Activated naive CD8-positive, alpha-beta T cell treated with anti-CD3 and anti-CD28 coated beads, Interleukin-2, amount 50 U/mL, for 16 hours (primary cell): ENCODE results near the gene ANO7.
"Not testable (repeated sequence)": the region's sequence is repeated elsewhere in the genome, so short reads cannot be mapped to it uniquely, and the experiment has no call there.

Experiments used
- DNase-seq: peaks from one replicate; pipeline ENCODE4 v3.0.0-alpha.2; 2020; ENCODE audit warnings: low read depth, low spot score

ANO7 gene

DNA sequence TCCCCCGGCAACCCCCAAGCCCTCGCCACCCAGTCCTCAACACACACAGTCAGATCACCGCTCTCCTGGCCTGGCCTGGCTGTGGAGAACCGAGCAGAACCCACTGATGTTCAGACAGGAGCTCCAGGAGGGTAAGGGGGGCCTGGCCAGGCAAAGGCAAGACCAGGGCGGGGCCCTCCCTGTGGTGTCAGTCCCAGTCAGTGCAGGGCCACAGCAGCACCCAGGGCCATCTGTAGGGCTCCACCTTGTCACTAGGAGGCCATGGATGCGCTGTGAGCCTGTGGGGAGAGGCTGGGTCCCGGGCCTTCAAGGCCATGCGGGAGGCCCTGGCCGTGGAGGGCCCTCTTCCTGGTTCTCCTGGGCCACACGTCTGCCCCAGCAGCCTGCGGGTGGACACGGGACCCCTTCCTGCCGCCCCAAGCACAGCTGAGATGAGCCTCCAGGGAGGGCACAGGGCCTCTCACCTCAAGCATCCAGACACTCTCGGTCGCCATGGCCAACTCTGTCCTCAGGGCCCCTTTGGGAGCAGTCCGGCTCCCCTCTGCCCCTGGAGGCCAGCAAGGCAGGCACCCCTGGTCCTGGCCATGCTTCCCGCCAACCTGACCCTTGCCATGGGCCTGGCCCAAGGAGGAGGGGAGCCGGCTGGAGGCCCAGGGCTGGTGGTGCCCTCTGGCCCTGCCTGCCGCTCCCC, 2.0 kb downstream of the ANO7 start:
- no peak for DNase-seq

DNA sequence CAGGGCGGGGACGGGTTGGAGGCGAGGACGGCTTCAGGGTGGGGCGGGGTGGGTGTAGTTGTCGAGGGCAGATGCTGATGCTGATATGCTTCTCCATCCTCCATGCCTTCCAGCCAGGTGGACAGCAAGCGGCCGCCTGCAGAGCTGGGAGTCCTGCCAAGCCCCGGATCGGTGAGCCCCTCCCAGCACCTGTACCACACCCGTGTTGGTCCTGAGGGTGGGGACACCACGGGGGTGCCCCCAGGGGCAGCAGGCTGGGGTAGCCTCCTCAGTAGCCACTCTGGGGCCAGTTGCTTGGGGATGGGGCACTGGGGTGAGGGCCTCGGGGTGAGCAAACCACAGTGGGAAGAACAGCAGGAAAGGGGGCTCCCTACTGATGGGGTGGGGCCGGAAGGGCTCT, 2.6 kb downstream of the ANO7 start:
- DNase-seq = no peak

DNA sequence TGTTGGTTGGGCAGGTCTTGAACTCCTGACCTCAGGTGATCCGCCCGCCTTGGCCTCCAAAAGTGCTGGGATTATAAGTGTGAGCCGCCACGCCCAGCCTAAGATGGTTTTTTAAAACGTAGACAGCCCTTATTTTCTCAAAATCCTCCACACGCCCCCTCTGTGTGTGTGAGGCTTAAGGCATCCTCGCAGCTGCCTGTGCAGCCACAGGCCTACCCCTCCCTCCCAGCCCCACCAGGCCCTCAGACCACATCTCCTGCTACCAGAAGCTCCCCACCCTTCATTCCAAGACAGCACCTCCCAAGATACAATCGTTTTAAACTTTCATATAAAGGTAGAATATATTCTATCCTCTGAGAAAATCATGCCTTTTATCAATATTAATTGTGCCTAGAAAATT, 4.8 kb downstream of the ANO7 start:
- no peak for DNase-seq

DNA sequence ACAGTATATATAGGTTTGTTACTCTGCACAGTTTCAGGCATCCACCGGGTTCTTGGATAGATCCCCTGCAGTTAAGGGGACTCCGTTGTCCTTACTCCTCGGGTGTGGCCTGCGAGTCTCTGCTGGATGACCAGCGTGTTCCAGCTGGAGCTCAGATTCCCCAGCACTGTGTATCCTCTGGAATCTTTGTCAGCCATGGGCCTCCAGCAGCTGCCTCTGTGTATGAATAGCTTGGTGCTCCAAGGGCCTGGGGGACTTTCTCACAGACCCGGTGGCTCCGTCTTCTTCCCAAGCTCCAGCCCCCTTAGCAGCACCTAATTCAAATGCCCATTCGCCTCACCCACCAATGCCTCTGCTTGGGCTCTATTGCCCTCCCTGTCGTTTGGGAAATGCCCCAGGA, 6.3 kb downstream of the ANO7 start:
- no peak for DNase-seq

DNA sequence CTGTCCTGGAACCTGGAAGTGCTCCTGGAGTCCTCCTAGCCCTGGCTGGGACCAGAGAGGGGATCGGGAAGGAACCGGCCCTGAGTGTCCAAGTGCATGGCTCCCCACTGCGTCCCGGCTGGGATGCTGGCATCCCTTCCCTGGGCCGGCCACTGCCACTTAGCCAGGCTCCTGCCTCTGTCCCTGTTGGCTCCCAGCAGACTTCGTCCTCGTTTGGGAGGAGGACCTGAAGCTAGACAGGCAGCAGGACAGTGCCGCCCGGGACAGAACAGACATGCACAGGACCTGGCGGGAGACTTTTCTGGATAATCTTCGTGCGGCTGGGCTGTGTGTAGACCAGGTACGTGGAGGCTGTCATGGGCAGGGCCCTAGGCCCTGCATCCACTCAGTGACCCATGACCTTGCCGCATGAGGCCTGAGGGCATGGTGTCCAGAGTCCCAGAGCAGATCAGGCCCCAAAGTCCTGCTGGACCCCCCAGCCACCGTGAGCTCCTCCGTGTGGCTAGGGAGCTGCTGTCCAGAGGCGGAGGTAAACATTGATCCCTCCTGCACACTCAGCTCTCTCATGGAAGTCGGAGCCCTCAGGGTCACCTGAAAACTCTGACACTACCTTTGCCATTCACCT, 7.1 kb downstream of the ANO7 start:
- DNase-seq = no peak

DNA sequence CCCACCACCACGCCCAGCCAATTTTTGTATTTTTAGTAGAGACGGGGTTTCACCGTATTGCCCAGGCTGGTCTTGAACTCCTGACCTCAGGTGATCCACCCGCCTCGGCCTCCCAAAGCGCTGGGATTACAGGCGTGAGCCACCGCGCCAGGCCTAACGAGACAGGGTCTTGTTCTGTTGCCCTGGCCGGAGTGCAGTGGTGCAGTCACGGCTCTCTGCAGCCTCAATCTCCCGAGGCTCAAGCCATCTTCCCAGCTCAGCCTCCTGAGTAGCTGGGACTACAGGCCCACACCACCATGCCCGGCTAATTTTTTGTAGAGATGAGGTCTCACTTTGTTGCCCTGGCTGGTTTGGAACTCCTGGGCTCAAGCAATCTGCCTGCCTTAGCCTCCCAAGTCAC, 8.8 kb downstream of the ANO7 start:
- not testable (repeated sequence) for DNase-seq

DNA sequence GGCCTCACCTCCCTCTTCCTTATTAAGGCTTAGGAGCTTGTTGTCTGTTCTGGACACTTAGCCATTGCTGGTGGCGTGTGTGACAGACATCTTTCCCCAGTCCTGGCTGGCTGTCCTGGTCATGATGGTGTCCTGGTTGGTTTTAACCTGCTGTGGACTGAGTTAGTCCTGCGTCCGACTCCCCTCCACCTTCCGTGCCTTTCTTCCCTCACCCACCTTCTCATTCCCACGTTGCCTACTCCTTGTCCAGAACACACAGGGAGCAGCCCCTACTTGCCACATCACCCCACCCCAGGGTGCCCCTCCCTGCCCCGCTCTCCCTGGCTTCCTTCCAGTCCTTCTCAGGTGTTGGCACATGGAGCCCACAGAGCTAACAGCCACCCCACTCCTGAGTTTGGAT, 9.5 kb downstream of the ANO7 start:
- DNase-seq = no peak

DNA sequence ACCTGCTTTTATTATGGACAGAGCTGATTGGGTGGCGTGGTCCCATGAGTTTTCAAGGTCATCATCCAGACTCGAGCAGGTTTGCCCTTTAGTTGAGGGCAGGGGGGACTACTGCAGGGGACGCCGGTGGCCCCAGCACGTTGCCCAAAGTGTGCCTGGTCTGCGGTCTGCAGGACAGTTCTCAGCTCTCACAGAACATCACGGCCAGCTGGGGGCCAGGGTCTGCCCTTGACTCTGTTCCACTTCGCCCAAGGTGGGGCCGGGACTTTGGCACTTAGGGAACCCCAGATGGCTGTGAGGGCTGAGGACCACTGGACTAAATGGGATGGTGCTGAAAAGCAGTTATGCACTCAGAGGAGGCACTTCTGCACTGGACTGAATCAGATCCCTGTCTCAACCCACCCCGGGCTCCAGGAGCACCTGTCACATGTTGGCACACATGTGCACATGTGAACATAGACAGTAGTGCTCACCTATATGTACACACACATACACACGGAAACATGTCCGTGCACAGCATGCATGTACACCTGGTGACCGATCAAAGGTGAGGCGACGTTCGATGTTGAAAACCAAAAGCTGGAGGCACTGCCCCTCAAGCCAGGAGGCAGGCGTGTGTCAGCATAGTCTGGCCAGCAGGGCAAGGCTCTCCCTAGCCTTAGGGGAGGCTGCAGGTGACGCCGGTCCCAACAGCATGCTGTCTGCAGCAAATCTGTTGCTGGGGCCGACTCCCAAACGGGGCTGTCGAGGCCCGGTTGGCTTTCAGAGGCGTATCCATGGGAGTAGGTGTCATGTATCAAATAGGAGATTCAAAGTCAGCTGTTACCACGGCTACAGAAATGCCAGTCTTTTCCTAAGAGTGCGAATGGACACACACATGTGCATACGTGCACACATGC, 10.2 kb downstream of the ANO7 start:
- DNase-seq = no peak

- no peak for DNase-seq
Observed at GRCh38 chr2:241199286-241199685, 10.8 kb downstream of the ANO7 start.

- DNase-seq = no peak
Observed at GRCh38 chr2:241199897-241200821, 11.7 kb downstream of the ANO7 start.

DNA sequence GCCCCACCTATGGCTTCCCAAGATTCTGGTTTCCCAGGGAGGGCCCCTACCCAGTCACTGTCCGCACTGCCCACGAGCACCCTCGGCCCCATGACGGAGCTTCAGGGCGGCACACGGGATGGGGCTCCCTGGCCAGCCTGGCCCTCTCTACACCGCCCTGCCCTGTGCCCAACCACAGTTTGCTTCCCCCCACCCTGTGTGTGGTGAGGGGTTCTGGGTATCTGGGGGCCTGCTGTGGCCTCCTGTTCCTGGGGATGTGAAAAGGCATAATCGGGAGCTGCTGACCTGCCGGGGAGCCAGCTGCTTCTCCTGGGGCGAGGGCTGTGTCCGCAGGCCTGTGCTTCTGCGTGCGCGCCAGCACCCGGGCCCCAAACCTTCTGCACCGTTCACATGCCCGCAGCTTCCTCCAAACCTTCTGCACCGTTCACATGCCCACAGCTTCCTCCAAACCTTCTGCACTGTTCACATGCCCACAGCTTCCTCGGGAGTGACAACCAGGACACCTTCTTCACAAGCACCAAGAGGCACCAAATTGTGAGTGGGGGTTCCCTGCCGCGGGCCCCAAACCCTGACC, 12.4 kb downstream of the ANO7 start:
- no peak for DNase-seq

DNA sequence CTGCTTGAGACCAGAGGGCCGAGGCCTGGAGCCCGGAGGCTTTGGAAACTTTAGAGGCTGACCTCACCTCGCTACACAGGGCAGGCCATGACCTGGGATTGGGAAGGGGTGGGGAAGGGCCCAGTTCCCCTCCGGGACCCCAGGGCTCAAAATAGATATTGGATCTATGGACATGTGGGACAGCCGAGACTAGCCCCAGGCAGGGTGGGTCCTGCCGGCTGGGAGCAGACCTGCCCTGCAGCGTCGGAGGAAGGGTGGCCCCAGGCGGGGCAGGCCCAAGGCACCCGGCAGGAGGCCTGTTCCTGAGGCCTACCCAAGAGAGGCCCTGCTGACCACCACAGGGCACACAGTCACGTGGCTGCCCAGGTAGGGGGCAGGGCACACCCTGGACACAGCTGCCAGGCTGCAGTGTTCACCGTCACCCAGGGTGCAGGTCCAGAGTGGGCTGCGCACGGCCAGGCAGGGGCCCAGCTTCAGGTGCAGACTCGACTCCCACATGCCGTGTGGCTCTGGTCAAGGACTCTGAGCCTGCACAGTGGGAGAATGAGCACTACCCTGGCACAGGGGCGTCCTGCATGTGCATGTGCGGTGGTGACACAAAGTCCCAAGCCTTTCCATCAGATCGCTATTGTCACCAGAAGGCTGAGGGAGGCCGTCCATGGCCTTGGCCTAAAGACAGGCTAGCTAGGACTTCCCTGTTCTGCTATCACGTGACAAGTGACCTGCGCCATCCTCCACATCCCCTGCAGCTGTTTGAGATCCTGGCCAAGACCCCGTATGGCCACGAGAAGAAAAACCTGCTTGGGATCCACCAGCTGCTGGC, 13.2 kb downstream of the ANO7 start:
- no peak for DNase-seq

- DNase-seq = no peak
Observed at GRCh38 chr2:241202268-241202585, 13.8 kb downstream of the ANO7 start.

DNA sequence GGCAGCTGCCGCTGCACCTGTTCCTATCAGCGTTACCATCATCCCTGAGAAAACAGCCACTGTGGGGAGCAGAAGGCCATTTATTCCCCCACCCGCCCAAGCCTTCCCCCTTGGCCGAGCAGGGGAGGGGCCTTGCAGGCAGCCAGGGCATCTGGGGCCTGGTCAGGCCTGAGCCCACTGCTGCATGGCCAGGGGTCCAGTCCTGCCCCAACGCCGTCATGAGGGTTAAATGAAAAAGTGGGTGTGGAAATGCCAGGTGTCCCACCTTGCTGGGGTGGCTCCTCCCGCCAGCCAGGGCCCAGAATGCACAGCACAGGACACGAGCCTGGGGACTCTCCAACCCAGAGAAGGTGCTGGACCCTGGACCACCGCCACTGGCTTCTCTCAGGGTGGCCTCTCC, 14.2 kb downstream of the ANO7 start:
- no peak for DNase-seq

GRCh38 chr2:241203218-241204009, 14.9 kb downstream of the ANO7 start:
- DNase-seq = no peak

- no peak for DNase-seq
Observed at GRCh38 chr2:241204010-241204384, 15.5 kb downstream of the ANO7 start.

- no peak for DNase-seq
Observed at GRCh38 chr2:241204490-241204889, 16.0 kb downstream of the ANO7 start.

- no peak for DNase-seq
Observed at GRCh38 chr2:241205086-241205485, 16.6 kb downstream of the ANO7 start.

DNA sequence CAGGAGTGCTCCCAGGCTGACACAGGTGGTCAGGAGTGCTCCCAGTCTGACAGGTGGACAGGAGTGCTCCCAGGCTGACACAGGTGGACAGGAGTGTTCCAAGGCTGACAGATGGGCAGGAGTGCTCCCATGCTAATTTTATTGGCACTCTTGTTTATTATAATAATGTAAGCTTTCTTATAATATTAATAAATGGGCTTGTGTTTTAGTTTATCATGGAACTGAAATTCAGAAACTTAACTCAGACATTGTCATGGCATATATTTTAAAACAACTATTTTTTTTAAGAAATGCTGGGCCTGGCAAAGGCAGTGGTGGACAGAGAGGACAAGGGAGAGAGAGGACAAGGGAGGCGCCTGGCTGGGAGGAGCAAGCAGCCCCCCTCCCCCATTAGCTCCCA, 18.7 kb downstream of the ANO7 start:
- DNase-seq = no peak

DNA sequence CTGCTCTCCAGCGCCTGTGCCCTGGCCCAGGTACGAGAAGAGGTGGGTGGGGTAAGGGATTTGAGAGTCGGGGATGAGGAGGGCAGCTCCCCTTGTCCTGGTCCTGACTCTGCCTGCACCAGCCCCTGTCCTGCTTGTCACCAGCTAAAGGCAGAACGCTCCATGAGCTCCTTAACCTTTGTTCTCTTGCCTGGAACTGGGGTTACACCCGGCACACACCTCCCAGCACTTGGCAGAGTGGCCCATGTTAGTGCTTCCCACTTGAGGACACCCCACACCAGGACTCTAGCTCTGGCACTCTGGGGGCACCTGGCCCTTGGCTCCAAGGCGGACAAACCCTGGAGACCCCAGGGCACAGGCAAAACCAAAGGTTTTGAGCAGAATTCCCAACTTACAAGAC, 19.2 kb downstream of the ANO7 start:
- no peak for DNase-seq
